Fibroblast of lung (primary cell): Measurements from ENCODE around the gene RPS27.

Experiments used
- EZH2 ChIP-seq: IDR thresholded peaks from 2 replicates; pipeline ENCODE4 v1.5.1; 2012; ENCODE audit warnings: low read length, control low read depth, mild to moderate bottlenecking; ENCODE audit errors: missing control alignments
- TF ChIP-seq, protein P1 (sequence below), 2 donors: IDR thresholded peaks in 1 of 2; conservative IDR thresholded peaks in 1 of 2; 1 replicate in 1 of 2; 2 replicates in 1 of 2; pipeline ENCODE4 v1.5.1; 2011 to 2012; ENCODE audit warnings: low read length in 2 of 2, control low read depth in 1 of 2, inconsistent platforms in 1 of 2, low read depth in 1 of 2, mild to moderate bottlenecking in 1 of 2

DNA sequence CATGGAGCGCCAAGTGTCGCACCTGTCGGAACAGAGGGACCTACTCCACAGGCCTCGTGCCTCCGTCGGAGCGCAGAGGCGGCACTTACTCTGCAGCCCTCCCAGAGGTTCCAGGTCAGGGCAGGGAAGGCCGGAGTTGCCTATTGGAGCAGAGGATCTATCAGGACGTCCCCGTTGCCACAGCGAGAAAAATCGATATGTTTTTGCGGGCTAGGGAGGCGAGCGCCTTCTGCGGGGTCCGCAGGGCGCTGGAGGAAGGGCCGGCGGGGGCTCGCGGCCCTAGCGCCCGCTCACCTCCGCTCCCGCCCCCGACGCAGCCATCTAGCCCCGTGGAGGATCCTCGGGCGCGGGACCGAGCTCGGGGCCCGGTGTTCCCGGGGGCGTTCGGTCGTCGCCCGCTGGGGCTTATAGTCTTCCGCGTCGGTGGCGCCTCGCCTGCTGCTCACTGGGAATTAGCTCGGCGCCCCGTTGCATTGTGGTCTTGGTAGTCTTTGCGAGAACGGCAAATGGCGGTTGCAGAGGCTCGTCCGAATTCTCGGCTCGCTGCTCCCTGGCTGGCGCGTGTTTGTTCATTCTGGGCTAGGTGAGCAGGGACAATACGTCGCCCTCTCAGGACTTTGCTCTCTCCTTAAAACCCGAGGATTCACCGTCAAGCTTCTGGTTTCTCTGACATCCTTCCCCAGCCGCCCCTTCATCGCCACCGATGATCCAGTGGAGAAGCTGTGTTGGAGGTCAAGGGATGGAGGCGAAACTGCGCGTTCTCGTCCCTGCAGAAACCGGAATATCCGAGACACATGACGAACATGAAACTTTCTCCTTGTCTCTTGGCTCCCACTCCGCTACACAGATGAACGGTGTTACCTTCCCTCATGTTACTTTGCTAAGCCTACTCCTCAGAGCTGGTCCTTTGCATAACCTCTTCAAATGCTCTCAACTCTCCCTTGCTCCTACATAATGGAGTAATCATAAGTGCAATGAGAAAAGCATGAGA, 13.0 kb upstream of the RPS27 start, which contains the start of gene JTB:
- TF ChIP-seq, protein P1, sequence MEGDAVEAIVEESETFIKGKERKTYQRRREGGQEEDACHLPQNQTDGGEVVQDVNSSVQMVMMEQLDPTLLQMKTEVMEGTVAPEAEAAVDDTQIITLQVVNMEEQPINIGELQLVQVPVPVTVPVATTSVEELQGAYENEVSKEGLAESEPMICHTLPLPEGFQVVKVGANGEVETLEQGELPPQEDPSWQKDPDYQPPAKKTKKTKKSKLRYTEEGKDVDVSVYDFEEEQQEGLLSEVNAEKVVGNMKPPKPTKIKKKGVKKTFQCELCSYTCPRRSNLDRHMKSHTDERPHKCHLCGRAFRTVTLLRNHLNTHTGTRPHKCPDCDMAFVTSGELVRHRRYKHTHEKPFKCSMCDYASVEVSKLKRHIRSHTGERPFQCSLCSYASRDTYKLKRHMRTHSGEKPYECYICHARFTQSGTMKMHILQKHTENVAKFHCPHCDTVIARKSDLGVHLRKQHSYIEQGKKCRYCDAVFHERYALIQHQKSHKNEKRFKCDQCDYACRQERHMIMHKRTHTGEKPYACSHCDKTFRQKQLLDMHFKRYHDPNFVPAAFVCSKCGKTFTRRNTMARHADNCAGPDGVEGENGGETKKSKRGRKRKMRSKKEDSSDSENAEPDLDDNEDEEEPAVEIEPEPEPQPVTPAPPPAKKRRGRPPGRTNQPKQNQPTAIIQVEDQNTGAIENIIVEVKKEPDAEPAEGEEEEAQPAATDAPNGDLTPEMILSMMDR (conservative IDR thresholded peaks at IDR 0.05 in 1 of 2, IDR thresholded peaks at IDR 0.05 in 1 of 2; ENCODE audit: low read depth in 1 of 2, low read length in 2 of 2) = no peak
- no peak for TF ChIP-seq EZH2
